GM12878 (cell line): ENCODE results near the gene CDR2. TPM values are rescaled to one million over a fixed set of nuclear protein-coding genes. Genes with fewer than 3 reads are reported as not detected.
A peak's percentile ranks its signal among the peaks of the same experiment; 100 is the strongest.

ENCODE experiments used
- BACH1 ChIP-seq: fragments of 450-650 bp; IDR thresholded peaks from 2 replicates; pipeline ENCODE4 v1.6.1; 2017; ENCODE audit warnings: mild to moderate bottlenecking, borderline replicate concordance
- CBFB ChIP-seq: IDR thresholded peaks from 2 replicates; pipeline ENCODE4 v1.6.1; 2016; ENCODE audit warnings: antibody characterized with exemption, low read depth
- GABPA ChIP-seq: IDR thresholded peaks from 2 replicates; pipeline ENCODE4 v1.6.1; 2014; ENCODE audit warnings: antibody characterized with exemption, low read depth, mild to moderate bottlenecking, inconsistent platforms
- HSF1 ChIP-seq: fragments of 150-350 bp; IDR thresholded peaks from 2 replicates; pipeline ENCODE4 v1.6.1; 2014; ENCODE audit warnings: mild to moderate bottlenecking, low read depth, low read length
- NKRF ChIP-seq: fragments of 450-650 bp; conservative IDR thresholded peaks from 2 replicates; pipeline ENCODE4 v1.6.1; 2017; ENCODE audit warnings: mild to moderate bottlenecking, moderate library complexity
- PAX5 ChIP-seq: IDR thresholded peaks from 2 replicates; pipeline ENCODE4 v1.6.1; 2011; ENCODE audit warnings: low read depth, low read length, borderline replicate concordance
- POLR2A ChIP-seq: IDR thresholded peaks from 2 replicates; pipeline ENCODE4 v1.6.1; 2011; ENCODE audit warnings: low read depth, mild to moderate bottlenecking, low read length
- RB1 ChIP-seq: fragments of 450-650 bp; formaldehyde crosslinking; IDR thresholded peaks from 2 replicates; pipeline ENCODE4 v1.6.1; 2017; ENCODE audit warnings: mild to moderate bottlenecking, borderline replicate concordance
- RELB ChIP-seq: fragments of 450-650 bp; IDR thresholded peaks from 2 replicates; pipeline ENCODE4 v1.6.1; 2017; ENCODE audit warnings: low read depth, mild to moderate bottlenecking, moderate library complexity
- SMC3 ChIP-seq: IDR thresholded peaks from 2 replicates; pipeline ENCODE4 v1.6.1; 2011; ENCODE audit warnings: low read length, improper control_type of control experiment, borderline replicate concordance
- SPI1 ChIP-seq: IDR thresholded peaks from 2 replicates; pipeline ENCODE4 v1.6.1; 2011; ENCODE audit warnings: low read depth, mild to moderate bottlenecking, low read length, moderate library complexity, borderline replicate concordance; ENCODE audit not compliant: insufficient read depth
- SRF ChIP-seq, 2 experiments: IDR thresholded peaks; 2 replicates each; pipeline ENCODE4 v1.6.1; 2011; ENCODE audit warnings: low read depth in 2 of 2, low read length in 2 of 2, mild to moderate bottlenecking in 1 of 2, moderate library complexity in 1 of 2
- TAF1 ChIP-seq: IDR thresholded peaks from 2 replicates; pipeline ENCODE4 v1.6.1; 2011; ENCODE audit warnings: mild to moderate bottlenecking, low read depth, low read length, borderline replicate concordance
- USF1 ChIP-seq: IDR thresholded peaks from 2 replicates; pipeline ENCODE4 v1.6.1; 2011; ENCODE audit warnings: borderline replicate concordance, low read depth, mild to moderate bottlenecking, moderate library complexity, mixed read lengths, low read length; ENCODE audit not compliant: insufficient read depth; ENCODE audit errors: extremely low read length
- ZBTB11 ChIP-seq: fragments of 450-650 bp; formaldehyde crosslinking; IDR thresholded peaks from 2 replicates; pipeline ENCODE4 v1.5.0; 2022; ENCODE audit warnings: mild to moderate bottlenecking, missing genetic modification characterization
- ZBTB33 ChIP-seq: fragments of 450-650 bp; IDR thresholded peaks from 2 replicates; pipeline ENCODE4 v1.6.1; 2017; ENCODE audit warnings: mild to moderate bottlenecking
- polyA plus RNA-seq, 11 experiments: library from polyadenylated mRNA; depleted of rRNA in 4 of 11; unstranded in 6 of 11; stranded (reverse) in 5 of 11; fragments of >200 nt; fragmentation: Nextera tagmentation in 4 of 11; fragmentation: Illumina TruSeq in 1 of 11; extraction: Ambion mirVana in 4 of 11; extraction: Trizol in 1 of 11; gene quantifications; 1 replicate in 1 of 11; 2 replicates in 10 of 11; pipeline versions ENCODE4 v1.2.1 to v1.2.3, GENCODE V29; 2011 to 2016; ENCODE audit warnings: inconsistent platforms in 2 of 11, missing spikeins in 2 of 11, low read depth in 1 of 11
- total RNA-seq, 4 experiments: library from RNA; depleted of rRNA in 3 of 4; stranded (reverse); fragments of >200 nt in 3 of 4; fragmentation: Illumina TruSeq in 1 of 4; extraction: Trizol in 1 of 4; gene quantifications; 2 replicates each; pipeline versions ENCODE4 v1.2.1 to v1.2.3, GENCODE V29; 2013 to 2021

Gene CDR2
- total and polyA plus RNA-seq, 10 of the 15 experiments (the other 5 are each of a cell fraction or from before 2014, with no cell fraction given), result 4.8 to 24.3 (median 19.2) TPM

- peak; percentile 78 for TF ChIP-seq USF1
- peak; percentile 15 for TF ChIP-seq CBFB
- peak in 1 of 2 experiments; percentile 56; a peak in 2 of 4 replicates for TF ChIP-seq SRF (IDR thresholded peaks at IDR 0.05; ENCODE audit: low read depth in 2 of 2, low read length in 2 of 2)
- peak; percentile 90 for TF ChIP-seq POLR2A
- no peak; the same call in 1 of the 2 replicates for TF ChIP-seq HSF1
- peak; percentile 57 for TF ChIP-seq ZBTB33
- peak; percentile 94 for TF ChIP-seq NKRF
- TF ChIP-seq SMC3, result peak; percentile 75
- TF ChIP-seq RELB, result peak; percentile 42
- TF ChIP-seq RB1, result peak; percentile 96
- peak; percentile 86 for TF ChIP-seq TAF1
- TF ChIP-seq ZBTB11 (CRISPR knock-in tag), result no peak
- peak; percentile 87 for TF ChIP-seq BACH1
- peak; percentile 39; the same call in 1 of the 2 replicates for TF ChIP-seq SPI1
- TF ChIP-seq PAX5, result peak; percentile 41; the same call in 1 of the 2 replicates
- peak; percentile 66 for TF ChIP-seq GABPA
Observed at GRCh38 chr16:22297114-22297870, 77.1 kb downstream of the CDR2 start, which contains the start of gene POLR3E (continued).
